ENCODE data around the gene C1orf198.

C1orf198 gene

GRCh38 chr1:230828421-230828820 lies 39.9 kb downstream of the C1orf198 start:
- no peak for DNase-seq

DNA sequence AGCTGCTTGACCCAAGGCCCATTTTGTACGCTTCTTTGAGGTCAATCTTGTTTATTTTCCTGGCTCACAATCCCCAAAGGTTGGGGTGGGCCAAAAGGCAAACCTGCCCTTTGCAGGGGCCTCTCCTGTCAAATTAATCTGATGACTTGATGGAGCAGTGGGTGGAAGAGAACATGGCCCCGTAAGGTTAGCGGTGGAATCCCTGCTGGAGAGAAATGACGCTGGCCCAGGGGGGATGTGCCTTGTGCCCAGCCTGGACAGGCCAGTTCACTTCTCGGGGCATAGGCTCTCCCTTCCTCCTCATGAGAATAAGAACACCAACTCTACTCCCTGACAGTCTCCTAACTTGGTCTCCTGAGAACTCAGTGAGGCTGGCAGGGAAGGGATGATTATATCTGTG lies 40.5 kb downstream of the C1orf198 start:
- no peak for DNase-seq

- no peak for DNase-seq
Measured at GRCh38 chr1:230827081-230827681, 41.1 kb downstream of the C1orf198 start.

DNA sequence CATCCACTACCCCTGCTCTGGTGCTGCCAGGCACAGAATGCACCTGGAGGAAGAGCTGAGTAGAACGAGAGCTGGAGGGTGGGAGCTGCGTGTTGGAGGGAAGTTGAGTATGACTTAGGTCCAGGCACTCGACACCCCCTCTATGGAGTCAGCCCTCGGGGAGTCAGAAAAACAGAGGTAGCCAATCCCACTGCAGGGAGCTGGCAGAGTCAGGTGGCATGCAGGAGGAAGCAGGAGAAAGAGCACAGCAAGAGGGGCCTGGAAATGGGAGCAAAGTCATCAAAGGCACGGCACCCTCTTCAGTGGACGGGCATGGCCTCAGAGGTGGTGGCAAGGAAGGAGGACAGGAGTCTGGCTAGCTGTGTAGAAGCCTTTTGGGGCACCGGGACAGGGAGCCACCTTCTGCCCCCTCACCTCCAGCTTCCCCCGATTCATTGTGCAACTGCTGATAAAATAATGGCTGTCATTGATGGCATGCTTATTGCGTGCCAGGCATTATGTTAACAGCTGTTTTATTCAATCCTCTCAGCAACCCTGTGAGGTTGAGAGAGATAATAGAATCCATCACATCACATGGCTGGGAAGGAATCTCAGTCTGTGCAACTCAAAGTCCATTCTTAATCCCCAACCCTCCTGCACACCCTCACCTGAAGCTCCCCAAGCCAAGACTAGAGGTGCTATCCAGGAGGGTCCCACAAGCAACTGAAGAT lies 42.0 kb downstream of the C1orf198 start:
- DNase-seq: no peak

DNA sequence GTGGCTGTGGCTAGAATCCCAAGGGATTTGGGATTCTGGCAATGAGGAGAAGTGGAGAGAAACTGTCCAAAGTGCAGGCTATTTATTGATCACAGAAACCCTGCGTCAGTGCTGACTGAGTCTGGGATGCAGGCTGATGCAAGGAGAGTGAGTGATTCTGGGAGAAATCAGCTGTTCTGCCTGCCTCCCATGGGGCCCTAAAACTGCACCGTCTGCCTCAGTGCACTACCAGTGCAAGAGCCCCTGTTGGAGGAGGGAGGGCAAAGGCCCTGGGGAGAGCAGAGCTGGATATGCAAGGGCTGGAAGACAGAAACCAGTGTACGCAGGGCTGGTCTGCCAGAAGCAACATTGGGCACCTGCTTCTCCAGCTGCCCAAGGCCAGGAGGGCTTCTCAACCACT lies 42.6 kb downstream of the C1orf198 start:
- no peak for DNase-seq

DNA sequence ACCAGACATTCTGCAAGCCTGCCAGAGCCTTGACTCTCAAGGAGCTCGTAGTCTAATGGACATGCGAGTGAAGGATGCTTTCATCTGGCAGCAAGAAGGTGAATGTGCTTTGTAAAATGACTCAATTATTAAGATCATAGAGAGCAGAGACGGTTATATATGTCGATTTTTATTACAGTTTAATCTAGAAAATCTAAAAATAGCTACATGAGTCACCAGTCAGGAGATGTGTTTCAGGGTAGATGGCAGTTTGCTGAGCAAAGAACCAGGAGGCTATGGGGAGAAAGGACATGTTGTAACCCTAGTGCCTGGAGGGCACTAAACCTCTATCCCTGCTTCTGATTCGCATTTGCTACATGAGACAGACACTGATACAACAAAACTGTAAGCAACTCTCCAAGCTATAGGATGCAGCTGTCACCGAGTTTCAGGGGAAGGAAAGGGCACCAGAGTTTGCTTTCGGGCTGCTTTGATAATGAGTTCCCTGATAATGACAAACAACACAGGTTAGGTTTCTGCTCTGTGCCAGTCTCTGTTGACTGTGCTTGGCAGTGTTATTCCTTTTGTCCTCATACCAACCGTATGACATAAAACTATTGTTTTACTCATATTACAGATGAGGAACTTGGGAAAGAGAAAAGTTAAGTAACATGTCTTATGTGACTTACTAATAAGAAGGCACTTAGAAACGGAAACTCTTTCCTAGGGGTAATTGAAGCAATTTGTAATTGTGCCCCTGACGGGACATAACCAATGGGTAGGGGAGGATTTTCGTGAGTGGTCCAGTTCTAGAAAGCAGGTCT lies 43.2 kb downstream of the C1orf198 start:
- no peak for DNase-seq

DNA sequence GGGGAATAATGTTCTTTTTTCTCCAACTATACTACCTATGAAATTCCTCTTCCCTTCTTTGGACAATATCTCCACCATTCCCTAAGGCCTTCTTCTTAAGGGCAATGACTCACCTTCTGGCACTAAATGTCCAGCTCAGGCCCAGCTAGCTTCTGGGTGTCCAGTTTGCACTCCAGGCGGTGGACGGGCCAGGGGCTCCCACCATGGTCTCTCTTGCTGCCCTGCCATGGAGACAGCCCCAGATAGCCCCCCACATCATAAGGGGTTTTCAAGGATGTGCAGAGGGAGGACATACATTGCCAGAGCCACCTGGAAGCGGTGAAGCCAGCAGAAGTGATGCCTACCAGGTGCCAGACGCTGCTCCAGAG lies 43.8 kb downstream of the C1orf198 start:
- DNase-seq: no peak

- DNase-seq: no peak
Measured at GRCh38 chr1:230823931-230824381, 44.4 kb downstream of the C1orf198 start.

DNA sequence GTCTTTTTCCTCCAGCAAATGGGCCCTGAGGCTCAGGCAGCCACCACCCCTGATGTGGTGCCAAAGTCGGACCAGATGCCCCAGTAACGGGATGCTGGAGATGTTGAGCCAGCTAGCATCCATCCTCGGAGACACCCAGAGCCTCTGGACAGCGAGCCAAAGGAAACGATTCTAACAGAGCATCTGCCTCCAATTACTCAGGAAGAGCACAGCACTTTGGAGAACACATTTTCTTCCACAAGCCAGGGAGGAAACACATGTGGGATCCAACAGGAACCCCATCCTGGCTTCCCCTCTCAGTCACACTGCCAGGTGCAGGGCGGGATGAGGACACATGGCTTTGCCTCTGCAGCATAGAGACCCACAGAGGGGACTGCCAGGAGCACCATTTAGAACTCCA lies 44.9 kb downstream of the C1orf198 start:
- no peak for DNase-seq

- no peak for DNase-seq
Measured at GRCh38 chr1:230822092-230822581, 46.2 kb downstream of the C1orf198 start.

DNA sequence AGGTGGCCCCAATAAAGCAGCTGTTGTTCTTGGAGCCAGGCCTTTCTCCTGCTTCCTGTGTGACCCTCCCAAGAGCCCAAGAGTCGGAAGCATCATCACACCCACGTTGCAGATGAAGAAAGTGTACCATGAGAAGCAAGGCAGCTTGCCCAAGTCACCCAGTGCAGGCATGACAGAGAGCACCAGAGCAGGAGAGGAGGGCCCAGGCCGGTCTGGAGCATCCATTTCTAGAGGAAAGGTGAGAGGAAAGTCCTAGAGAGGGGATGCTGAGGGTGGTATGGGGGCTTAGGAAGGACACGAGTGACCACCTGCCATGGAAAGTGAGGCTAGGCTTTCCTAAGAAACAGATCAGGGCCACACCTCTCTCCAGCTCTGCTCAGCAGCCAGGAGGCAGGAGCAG lies 47.0 kb downstream of the C1orf198 start:
- DNase-seq: no peak

DNA sequence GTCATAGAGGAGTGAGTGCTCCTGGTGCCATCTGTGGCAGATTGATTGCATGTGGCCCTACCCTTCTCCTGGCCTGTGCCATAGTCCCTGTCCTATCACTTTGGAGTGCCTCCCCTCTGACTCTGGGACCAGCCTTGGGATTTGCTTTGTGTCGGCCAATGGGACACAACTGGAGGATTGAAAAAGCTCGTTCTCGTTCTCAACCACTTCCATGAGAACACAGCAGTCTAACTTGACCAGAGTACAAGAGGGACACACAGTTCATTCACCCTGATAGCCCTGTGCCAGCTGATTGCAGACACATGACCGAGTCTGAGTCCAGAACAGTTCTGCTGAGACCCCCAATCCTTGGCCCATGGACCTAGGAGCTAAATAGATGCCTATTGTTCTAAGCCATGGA lies 47.8 kb downstream of the C1orf198 start:
- DNase-seq: no peak

DNA sequence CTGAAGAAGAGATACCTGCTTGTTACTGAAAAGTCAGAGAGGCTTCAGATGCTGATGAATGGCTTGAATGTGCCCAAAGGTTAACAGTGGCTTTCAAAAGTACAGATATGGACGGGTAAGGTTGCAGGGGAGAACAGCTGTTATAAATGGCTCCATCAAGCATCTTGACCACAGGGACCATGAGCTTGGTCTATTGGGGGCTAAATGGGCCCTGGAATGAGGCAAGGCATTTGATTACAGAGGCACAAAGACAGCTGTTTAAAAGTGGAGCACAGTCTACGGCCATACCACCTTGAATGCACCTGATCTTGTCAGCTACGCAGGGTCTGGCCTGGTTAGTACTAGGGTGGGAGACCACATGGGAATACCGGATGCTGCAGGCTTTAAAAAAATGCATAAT lies 48.3 kb downstream of the C1orf198 start:
- no peak for DNase-seq

DNA sequence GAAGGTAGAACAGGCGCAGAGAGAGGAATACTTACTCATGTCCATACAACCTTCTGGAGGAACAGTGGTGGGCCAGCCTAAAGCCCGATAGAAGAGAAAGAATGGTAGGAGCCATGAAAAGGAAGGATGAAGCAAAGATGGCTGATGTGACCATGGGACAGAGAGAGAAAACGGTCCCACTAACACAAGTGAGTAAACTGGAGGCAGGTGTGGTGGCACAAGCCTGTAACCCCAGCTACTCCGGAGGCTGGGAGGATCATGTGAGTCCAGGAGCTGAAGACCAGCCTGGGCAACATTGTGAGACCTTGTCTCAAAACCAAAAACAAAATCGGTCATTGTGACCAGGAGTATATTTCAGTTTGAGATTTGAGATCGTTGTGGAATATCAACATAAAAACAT lies 49.4 kb downstream of the C1orf198 start:
- DNase-seq: no peak

GRCh38 chr1:230818367-230818766 lies 50.0 kb downstream of the C1orf198 start:
- no peak for DNase-seq

- no peak for DNase-seq
Measured at GRCh38 chr1:230816018-230816417, 52.3 kb downstream of the C1orf198 start.

DNA sequence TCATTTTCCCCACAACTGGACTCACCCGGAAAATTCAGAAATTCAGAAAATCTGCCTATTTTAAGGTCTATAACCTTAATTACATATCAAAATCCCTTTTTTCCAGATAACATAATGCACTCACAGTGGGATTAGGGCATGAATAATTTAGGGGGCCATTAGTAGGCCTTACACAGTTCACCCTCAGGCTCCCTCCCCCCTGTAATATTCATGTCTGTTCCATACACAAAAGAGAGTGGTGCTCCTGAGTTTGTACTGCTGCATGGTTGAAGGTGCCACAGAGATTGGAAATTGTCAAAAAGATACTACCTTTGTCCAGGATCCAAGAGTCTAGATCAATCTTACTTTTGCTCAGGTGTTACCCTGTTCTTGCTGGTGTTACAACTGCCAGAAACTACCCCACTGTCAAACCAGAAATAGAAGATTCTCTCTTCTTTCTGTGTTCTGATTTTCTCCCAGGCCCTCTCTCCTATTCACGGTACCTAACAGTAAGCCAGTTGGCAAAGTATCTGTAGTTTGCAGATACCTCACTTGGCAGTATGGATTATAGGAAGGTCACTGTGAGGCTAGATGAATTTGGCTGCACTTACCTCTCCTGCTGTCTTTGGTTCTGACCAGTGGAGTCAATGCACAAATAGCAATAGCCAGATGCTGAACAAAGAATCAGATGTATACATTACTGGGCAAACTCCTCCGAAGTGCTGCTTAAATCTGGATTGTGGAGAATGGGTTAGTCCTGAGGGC lies 53.2 kb downstream of the C1orf198 start:
- no peak for DNase-seq

DNA sequence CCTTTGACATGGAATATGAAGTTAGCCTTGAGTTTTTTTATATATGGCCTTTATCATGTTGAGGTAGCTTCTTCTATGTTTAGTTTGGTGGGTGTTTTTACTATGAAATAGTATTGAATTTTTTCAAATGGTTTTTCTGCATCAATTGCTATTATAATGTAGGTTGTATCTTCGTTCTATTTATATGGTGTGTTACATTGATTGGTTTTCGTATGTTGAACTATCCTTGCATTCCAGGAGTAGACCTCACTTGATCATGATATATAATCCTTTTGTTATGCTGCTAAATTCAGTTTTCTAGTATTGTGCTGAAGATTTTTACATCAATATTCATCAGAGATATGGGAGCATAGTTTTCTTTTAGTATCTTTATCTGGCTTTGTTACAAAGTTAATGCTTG lies 55.8 kb downstream of the C1orf198 start:
- no peak for DNase-seq

DNA sequence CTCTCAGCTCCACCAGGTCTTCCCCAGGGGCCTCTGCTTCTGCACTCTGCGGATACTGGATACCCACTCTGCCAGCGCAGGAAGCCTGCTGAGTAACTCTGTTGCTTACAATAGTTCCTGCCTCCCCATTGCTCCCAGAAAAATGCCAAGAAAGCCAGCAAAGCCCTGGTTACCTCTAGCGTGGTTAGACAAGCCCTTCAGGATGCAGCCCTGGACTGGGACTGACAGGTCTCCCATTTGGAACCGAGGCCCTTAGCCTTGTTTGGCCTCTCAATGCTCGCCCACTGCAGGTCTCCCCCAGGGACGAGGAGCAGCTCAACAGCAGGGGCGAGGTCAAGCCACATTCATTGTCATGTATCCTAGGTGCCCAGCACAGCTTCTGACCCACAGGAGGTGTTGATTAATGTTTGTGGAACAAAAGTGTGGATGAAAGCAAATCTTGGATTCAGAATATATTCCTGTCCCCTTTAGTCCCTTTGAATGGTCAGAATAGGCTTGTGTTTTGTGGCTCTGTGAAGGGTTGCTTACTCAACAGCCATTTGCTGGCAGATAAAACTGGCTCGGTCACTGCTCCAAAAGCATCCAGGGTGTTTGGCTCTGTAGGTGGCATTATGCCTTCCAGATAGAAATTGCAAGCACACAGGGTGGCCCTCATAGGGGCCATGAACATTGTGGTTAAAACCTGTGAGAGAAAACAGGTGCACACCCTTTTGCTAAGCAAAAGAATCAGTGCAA lies 58.9 kb downstream of the C1orf198 start:
- DNase-seq: no peak

DNA sequence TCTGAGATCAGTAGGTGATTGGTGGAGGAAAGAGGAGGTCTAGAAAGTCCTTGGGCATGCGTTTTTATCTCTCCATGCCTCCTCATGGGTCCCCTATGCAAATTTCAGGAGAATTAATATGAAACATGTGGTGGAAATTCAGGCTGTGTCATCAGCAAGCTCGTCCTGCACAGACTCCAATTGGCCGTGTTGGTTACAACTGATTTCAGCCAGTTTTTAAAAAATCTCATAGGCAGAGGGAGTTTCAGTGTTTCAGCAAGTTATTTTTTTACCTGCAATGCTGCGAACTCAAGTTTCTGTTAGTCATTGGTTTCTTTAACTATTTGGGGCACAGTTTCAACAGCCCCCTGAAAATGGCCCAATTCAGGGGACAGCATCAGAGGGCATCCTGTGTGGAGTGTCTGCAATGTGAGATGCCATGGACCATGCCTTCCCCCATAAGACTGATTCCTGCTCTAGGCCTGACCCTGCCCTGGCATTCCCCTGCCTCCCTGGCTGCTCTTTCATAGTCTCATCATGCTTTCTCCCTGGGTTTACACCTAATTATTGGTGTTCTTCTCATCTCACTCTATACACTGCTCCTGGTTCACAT lies 59.9 kb downstream of the C1orf198 start:
- no peak for DNase-seq

DNA sequence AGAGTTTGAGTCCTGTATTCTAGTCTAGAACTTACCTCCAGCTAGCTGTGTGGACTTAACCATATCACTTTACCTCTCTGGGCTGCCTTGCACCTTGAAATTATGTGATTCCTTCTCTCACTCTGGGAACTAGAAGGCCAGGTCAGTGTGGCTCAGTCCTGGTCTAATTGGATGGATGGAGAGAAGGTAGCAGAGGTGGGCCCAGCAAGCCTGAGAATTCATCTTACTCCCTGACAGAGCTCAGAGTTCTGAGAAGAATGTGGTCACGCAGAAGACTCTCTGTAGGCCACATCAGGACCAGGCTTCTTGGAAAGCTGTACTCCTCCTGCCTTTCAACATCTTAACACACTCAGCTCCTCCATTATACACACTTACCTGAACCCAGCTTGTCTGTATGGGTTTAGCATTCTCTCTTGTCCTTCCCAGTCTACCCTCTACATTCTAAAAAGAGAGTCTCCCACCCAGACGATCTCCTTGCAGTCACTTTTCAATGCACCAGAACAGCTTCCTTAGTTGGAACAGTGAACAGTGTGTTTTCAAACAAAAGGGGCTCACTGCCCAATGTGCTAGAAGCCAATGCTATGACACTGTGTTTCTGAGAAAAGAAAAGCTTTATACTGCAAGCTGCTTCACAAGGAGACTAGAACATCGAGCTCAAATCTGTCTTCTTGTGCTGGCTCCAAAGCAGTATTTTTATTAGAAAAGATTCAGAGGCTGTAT lies 60.6 kb downstream of the C1orf198 start:
- no peak for DNase-seq

Data from activated CD8-positive, alpha-beta memory T cell treated with anti-CD3 and anti-CD28 coated beads, Interleukin-2, amount 50 U/mL, for 48 hours (primary cell).